HG03159 (cell line): ENCODE results near the gene MYCL.
"Not testable (repeated sequence)": the region's sequence is repeated elsewhere in the genome, so short reads cannot be mapped to it uniquely, and the experiment has no call there.

Experiments used
- ATAC-seq: cut with Tn5 transposase; IDR thresholded peaks from one replicate; pipeline ENCODE4 v1.9.1; 2021; ENCODE audit warnings: mild to moderate bottlenecking, moderate library complexity; ENCODE audit not compliant: unreplicated experiment

The MYCL gene

GRCh38 chr1:39892601-39893595 is 8.8 kb downstream of the MYCL start:
- ATAC-seq, result no peak

GRCh38 chr1:39890880-39891279 is 10.8 kb downstream of the MYCL start:
- ATAC-seq, result no peak

GRCh38 chr1:39890273-39890672 is 11.4 kb downstream of the MYCL start:
- ATAC-seq, result no peak

- no peak for ATAC-seq
Measured at GRCh38 chr1:39886757-39887231, 14.9 kb downstream of the MYCL start.

- ATAC-seq, result no peak
Measured at GRCh38 chr1:39885516-39885915, 16.2 kb downstream of the MYCL start.

GRCh38 chr1:39882152-39882551 is 19.6 kb downstream of the MYCL start:
- ATAC-seq, result no peak

- no peak for ATAC-seq
Measured at GRCh38 chr1:39877980-39878956, 23.4 kb downstream of the MYCL start.

GRCh38 chr1:39877231-39877778 is 24.4 kb downstream of the MYCL start:
- no peak for ATAC-seq

GRCh38 chr1:39876144-39876543 is 25.6 kb downstream of the MYCL start:
- no peak for ATAC-seq

- no peak for ATAC-seq
Measured at GRCh38 chr1:39872698-39873097, 29.0 kb downstream of the MYCL start.

- ATAC-seq, result no peak
Measured at GRCh38 chr1:39871796-39872195, 29.9 kb downstream of the MYCL start.

- not testable (repeated sequence) for ATAC-seq
Measured at GRCh38 chr1:39871043-39871442, 30.7 kb downstream of the MYCL start.

- ATAC-seq, result not testable (repeated sequence)
Measured at GRCh38 chr1:39869538-39870112, 32.1 kb downstream of the MYCL start.

- no peak for ATAC-seq
Measured at GRCh38 chr1:39866767-39867166, 35.0 kb downstream of the MYCL start.

- ATAC-seq, result no peak
Measured at GRCh38 chr1:39865762-39866161, 36.0 kb downstream of the MYCL start.

- ATAC-seq, result no peak
Measured at GRCh38 chr1:39863177-39863576, 38.5 kb downstream of the MYCL start.

GRCh38 chr1:39861003-39861402 is 40.7 kb downstream of the MYCL start:
- no peak for ATAC-seq

- no peak for ATAC-seq
Measured at GRCh38 chr1:39859859-39860812, 41.6 kb downstream of the MYCL start.

- ATAC-seq, result no peak
Measured at GRCh38 chr1:39858315-39858714, 43.4 kb downstream of the MYCL start.
